ENCODE results near the gene CXXC5.
A peak's percentile ranks its signal among the peaks of the same experiment; 100 is the strongest.
"Not testable (repeated sequence)": the region's sequence is repeated elsewhere in the genome, so short reads cannot be mapped to it uniquely, and the experiment has no call there.

Gene CXXC5

DNA sequence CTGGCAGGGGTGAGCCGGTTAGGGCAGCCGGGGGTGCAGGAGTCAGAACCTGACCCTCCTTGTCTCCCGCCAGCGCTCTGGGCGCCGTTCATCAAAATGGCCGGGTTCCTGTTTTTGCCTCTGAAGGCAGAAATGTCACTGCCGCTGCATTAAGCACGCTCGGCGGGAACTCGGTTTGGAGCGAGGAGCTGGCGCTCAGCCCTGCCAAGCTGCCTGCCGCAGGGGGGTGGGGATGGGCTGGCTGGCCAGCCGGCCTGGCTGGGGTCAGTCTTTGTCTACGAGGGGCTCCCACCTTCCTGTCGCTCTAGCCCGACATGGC, 63.7 kb downstream of the CXXC5 start:
- intact Hi-C loops (cut with DNase I) = loop anchor here (5.0 kb wide), 1 partner anchor 50 kb away; no protein-coding TSS in a partner anchor
- DNase-seq = peak in 41 of 42 donors; percentile 48 to 86 (median 73)

- intact Hi-C loops (cut with DNase I) = loop anchor here (5.0 kb wide), 1 partner anchor 50 kb away; no protein-coding TSS in a partner anchor
- DNase-seq = no peak
Observed at GRCh38 chr5:139712412-139712811, 64.3 kb downstream of the CXXC5 start.

DNA sequence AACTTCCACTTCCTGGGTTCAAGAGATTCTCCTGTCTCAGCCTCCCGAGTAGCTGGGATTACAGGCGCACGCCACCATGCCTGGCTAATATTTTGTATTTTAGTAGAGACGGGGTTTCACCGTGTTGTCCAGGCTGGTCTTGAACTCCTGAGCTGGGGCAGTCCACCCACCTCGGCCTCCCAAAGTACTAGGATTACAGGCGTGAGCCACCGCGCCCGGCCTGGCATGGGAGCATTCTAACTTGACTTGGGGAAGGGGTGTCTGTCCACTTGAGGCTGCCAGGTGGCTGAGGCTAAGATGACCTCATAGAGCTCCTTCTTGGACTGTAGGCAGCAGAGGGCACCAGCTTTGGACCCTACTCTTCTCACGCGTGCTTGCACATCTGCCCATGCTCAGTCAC, 65.7 kb downstream of the CXXC5 start:
- intact Hi-C loops (cut with DNase I) = loop anchor here (5.0 kb wide), 1 partner anchor 48 kb away; no protein-coding TSS in a partner anchor
- not testable (repeated sequence) for DNase-seq

DNA sequence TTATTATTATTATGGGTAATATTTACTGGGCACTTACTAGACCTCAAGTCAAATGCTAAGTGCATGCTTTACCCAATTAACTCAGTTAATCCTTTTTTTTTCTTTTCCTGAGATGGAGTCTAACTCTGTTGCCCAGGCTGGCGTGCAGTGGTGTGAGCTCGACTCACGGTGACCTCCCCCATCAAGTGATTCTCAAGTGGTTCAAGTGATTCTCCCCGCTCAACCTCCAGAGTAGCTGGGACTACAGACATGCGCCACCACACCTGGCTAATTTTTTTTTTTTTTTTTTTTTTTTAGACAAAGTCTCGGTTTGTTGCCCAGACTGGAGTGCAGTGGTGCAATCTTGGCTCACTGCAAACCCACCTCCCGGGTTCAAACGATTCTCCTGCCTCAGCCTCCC, 69.1 kb downstream of the CXXC5 start:
- no peak for DNase-seq
- intact Hi-C loops (cut with DNase I) = no loop called here

- intact Hi-C loops (cut with DNase I); DNase-seq: not testable (repeated sequence)
Observed at GRCh38 chr5:139718403-139718802, 70.3 kb downstream of the CXXC5 start.

DNA sequence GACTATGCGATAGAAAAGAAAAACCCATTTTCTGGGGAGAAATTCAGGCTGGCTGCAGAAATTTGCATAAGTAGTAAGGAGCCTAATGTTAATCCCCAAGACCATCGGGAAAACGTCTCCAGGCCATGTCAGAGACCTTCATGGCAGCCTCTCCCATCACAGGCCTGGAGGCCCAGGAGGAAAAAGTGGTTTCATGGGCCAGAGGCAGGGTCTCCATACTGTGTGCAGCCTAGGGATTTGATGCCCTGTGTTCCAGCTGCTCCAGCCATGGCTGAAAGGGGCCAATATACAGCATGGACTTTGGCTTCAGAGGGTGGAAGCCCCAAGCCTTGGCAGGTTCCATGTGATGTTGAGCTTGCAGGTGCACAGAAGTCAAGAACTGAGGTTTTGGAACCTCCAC, 71.8 kb downstream of the CXXC5 start:
- DNase-seq; intact Hi-C loops (cut with DNase I): not testable (repeated sequence)

DNA sequence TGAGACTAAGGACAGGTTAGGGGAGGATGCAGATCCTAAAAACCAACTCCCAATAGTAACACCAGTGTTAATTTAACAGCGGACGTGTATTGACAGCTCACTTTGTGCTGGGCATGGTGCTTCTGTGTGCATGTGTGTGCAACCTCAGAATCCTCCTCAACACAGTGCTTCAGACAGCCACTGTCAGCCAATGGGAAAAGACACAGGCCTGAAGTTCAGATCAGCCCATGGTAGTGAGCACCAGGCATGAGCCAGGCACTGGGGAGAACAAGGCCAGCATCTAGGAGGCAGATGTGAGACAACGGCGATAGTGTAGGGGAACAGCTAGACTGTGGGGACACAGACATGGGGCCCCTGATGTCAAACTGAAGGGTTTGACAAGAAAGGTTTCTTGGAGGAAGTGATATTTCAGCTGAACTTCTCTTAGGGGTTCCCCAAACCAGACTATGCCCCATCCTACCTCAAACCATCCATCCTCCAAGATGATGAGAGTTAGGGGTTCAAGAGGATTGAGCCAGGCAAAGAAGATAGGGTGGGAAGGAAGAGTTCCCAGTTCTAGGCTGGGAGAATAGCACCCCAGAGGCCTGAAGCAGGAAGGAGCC, 75.9 kb downstream of the CXXC5 start:
- intact Hi-C loops (cut with DNase I) = no loop called here
- no peak for DNase-seq

GRCh38 chr5:139725073-139725830, 77.1 kb downstream of the CXXC5 start:
- intact Hi-C loops (cut with DNase I) = no loop called here
- peak in 39 of 42 donors; percentile 39 to 90 (median 68) for DNase-seq

- intact Hi-C loops (cut with DNase I) = no loop called here
- DNase-seq = no peak
Observed at GRCh38 chr5:139726248-139726647, 78.1 kb downstream of the CXXC5 start.

GRCh38 chr5:139727615-139728014, 79.5 kb downstream of the CXXC5 start:
- DNase-seq; intact Hi-C loops (cut with DNase I): not testable (repeated sequence)

GRCh38 chr5:139731281-139731680, 83.1 kb downstream of the CXXC5 start:
- intact Hi-C loops (cut with DNase I) = no loop called here
- no peak for DNase-seq

DNA sequence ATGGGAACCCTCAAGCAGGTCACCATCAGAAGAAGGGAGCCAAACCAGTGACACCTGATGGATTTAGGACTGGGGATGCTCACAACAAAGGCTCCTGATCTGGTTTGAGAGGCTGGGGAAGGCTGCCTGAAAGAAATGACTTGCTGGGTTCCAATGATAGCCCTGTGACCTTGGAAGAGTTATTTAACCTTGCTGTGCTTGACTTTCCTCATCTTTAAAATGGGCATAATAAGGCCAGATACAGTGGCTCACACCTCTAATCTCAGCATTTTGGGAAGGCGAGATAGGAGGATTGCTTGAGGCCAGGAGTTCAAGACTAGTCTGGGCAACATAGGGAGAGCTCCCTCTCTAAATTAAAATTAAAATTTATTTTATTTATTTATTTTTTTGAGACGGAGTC, 83.9 kb downstream of the CXXC5 start:
- DNase-seq = no peak
- intact Hi-C loops (cut with DNase I) = no loop called here

DNA sequence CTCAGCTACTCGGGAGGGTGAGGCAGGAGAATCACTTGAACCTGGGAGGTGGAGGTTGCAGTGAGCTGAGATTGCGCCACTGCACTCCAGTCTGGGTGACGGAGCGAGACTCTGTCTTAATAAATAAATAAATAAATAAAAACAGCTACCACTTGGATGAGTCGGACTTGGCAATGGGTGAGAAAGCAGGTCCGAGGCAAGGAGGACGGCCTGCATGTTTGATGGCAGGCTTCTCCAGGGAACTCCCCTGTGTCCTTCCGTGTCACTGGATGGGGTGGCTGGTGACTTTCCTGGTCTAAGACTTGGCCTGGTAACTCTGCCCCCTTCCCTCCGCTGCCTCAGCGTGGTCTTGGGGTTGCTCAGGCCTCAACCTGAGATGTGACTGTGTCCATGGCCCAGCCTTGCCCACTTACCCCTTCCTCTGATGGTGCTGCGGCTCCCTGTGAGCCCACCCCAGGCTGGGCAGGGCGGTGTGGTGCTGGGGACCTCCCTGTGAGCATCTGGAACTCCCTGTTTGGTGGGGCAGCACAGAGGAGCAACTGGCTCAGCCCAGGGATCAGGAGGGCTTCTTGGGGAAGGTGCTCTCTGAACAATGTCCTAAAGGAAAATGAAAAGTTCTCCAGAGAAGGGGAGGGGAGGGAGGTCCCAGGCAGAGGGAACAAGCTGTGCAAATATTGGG, 85.0 kb downstream of the CXXC5 start:
- DNase-seq = no peak
- intact Hi-C loops (cut with DNase I) = no loop called here
